B cell (primary cell): ENCODE measurements around the gene HPN.

ENCODE experiments used
- CTCF ChIP-seq: fragments of 200-600 bp; IDR thresholded peaks from one replicate; pipeline ENCODE4 v1.8.0; 2022; ENCODE audit warnings: antibody characterized with exemption, mild to moderate bottlenecking
- EZH2 ChIP-seq: IDR thresholded peaks from 2 replicates; pipeline ENCODE4 v1.6.1; 2012; ENCODE audit warnings: borderline replicate concordance, low read depth, mild to moderate bottlenecking, moderate library complexity, low read length; ENCODE audit not compliant: insufficient read depth, poor library complexity, severe bottlenecking

GRCh38 chr19:35062942-35063341 lies 21.4 kb downstream of the HPN start:
- TF ChIP-seq EZH2 (no peak), CTCF (no peak)
